GM21447 (cell line): ENCODE measurements around the gene TPBGL.

ENCODE experiments used
- ATAC-seq: cut with Tn5 transposase; IDR thresholded peaks from one replicate; pipeline ENCODE4 v1.9.1; 2021; ENCODE audit not compliant: unreplicated experiment

TPBGL gene

DNA sequence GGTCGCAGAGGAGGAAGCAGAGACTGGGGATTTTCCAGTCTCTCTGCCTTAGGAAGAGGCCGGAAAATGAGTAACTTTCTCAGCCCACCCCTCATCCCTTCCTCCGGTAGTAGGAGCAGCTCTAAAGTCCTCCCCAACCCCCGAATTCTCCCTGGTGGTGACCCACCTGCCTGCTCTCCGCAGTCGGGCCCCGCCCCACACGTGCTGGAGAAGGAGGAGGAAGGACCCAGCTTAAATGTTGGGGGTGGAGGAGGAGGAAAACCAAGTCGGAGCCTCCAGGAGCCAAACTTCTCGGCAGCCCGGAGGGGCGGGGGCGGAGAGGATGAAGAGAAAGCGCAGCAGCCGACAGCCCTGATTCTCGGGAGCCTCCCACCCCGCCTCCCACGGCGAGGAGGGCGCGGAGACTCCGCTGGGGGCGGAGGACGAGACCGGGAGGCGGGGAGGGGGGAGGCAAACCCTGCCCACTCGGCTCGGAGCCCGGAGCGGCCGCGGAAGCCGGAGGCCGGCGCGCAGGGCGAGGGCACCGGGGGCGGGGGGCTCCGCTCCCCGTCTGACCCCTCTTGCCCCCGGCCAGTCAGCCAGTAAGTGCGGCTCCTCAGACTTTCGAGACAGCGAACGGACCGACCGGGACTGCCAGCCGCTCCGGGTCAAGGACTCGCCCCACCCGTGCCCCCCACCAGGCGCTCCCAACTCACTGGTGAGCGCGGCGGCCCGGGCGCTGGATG is at the start of gene TPBGL:
TSS of gene TPBGL (plus strand) at position 464 of the 725 bp plus-strand sequence. CDS start 276 bp downstream, outside the sequence.
- ATAC-seq = no peak

GRCh38 chr11:75191330-75191717 is 49.2 kb upstream of the TPBGL start:
- no peak for ATAC-seq

DNA sequence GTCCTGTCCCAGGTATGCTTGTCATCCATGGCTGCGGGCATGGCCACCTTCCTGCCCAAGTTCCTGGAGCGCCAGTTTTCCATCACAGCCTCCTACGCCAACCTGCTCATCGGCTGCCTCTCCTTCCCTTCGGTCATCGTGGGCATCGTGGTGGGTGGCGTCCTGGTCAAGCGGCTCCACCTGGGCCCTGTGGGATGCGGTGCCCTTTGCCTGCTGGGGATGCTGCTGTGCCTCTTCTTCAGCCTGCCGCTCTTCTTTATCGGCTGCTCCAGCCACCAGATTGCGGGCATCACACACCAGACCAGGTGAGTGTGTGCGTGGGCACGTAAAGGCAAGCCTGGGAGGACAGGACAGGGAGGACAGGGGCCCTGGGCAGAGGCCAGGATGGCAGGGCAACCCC is 47.3 kb upstream of the TPBGL start:
- no peak for ATAC-seq

- no peak for ATAC-seq
Observed at GRCh38 chr11:75193711-75194110, 46.9 kb upstream of the TPBGL start.

DNA sequence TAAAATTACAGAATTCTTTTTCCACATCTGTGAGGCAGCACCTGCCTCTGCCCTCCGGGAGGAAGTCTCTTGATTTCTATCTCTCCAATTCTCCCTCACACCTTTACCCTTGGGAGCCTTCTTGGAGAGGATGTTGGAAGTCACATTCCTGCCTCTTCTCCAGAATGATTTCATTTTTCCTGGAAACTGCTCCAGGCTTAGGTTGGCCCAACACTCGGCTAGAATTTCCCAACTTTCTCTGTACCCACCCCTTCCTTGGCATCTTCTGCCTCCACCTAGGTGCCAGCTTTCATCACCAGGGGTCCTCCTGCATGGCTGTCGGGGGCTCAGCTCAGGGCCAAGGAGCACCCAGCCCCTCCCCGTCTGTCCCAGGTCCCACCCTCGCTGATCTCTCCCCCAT is 46.4 kb upstream of the TPBGL start:
- no peak for ATAC-seq

DNA sequence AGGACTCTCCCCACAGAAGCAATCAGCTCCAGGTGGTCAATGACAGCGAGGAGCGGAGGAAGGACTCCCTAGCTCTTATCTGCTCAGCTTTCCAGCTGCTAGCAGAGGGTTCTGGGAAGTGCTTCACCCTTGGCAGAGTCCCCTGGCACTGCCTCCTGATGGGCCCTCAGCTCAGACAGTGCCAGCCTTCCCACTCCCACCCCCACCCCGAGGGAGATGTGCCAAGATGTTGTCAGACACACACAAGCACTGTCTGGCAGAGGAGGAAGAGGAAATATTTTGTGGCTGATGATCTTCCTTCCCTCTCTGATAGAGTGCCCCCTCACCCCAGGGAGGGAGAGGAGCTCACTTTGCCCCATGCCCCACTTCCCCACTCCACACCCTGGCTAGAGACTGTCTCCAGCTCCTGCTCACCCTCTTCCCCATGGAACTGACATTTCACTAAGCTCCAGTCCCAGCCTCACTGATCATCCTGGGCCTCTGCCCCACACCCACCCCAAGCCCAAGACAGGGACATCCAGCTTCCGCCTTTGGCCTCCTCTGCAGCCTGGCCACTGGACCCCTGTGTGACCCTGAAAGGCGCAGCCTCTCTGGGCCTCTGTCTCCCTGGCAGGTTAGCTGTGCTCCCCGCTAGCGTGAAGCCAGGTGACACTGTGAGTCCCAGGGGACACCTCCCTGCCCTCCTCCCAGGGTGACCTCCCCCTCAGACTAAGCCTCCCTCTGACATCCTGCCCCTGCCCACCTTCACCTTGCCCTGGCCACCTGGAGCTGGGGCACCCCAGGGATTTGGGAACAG is 45.2 kb upstream of the TPBGL start:
- no peak for ATAC-seq

GRCh38 chr11:75196426-75196825 is 44.1 kb upstream of the TPBGL start:
- no peak for ATAC-seq

DNA sequence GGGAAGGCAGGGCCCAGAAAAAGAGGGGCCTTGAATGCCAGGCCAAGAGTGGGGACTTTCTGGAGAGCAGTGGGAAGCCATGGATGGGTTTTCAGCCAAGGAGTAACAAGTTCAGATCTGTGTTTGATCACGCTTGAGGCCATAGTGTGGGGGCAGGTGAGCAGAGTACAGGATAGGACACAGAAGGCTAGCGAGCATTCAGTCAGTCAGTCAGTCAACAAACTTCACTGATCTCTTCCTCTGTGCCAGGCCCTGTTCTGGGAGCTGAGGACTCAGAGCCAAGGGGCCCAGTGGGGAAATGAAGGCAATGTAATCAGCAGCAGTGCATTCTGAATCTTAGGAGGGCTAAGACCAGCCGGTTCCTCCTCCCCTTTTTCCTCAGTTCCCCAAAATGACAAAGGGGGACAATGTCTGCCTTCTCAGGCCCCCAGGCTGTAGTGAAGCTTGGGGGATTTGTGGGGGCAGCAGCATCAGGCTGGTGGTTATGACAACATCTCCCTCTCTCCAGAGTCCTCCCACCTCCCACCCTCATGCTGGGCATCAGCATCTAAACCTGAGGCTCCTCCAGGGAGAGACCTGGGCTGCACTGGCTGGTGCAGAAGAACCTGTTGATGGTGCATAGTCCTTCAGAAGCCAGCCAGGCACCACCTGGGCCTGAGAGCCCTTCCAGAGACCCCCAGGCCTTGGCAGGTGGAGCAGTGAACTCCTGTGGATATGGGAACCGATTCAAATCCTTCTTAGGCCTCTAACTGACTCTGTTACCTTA is 42.9 kb upstream of the TPBGL start:
- no peak for ATAC-seq

GRCh38 chr11:75198278-75198973 is 42.1 kb upstream of the TPBGL start:
- no peak for ATAC-seq

DNA sequence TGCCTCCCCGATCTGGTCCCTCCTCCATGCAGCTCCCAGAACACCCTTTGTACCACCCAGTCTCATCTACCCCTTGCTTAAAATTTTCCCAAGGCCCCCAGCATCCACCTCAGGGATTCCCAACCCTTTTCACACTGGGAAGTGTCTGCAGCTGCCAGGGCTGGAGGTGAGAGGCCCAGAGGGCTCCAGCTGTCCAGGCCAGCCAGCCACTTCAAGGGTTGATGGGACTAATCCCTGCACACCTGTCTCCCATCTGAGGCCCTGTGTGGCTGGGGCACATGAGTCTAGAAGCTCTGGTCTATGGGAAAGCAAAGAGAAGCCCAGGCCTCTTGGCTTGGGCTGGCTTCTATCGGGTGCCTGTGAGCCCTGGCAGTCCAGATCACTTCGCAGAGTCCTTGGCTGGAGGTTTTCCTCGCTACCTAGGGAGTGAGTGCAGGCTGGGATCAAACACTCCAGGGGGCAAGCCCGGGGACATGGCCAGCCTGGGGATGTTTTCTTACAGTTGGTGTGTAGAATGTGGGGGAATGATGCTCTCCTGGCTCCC is 41.1 kb upstream of the TPBGL start:
- ATAC-seq = no peak

DNA sequence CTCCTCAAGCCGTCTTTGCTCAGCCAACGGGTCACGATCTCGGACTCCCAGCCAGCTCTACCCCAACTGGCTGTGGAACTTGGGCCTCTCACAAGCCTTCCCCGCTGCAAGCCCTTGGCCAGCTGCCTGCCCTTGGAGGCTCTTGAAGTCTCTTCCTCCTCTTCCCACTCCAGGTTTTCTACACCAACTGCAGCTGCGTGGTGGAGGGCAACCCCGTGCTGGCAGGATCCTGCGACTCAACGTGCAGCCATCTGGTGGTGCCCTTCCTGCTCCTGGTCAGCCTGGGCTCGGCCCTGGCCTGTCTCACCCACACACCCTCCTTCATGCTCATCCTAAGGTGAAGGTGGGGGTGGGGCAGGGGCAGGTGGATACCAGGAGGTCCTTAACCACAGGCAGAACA is 40.5 kb upstream of the TPBGL start:
- ATAC-seq = no peak

GRCh38 chr11:75200531-75200930 is 40.0 kb upstream of the TPBGL start:
- no peak for ATAC-seq

GRCh38 chr11:75201771-75202170 is 38.8 kb upstream of the TPBGL start:
- ATAC-seq = no peak

DNA sequence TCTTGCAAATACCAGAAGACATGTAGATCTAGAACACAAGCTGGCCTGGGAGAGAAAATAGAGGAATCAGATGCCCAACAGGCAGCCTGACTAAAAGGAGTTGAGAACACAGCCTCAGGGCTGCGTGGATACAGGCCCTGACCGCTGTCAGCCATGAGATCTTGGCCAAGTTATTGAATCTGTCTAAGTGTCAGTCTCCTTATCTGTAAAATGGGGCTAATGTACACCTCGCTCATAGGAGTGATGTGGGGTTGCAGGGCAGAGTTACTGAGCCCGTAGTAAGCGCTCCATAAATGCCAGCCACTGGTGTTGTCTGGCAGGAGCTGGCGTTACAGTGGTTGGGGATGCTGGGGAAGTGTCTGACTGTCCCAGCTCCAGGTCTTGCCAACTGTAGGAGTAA is 38.4 kb upstream of the TPBGL start:
- no peak for ATAC-seq

GRCh38 chr11:75203138-75203537 is 37.4 kb upstream of the TPBGL start:
- no peak for ATAC-seq

DNA sequence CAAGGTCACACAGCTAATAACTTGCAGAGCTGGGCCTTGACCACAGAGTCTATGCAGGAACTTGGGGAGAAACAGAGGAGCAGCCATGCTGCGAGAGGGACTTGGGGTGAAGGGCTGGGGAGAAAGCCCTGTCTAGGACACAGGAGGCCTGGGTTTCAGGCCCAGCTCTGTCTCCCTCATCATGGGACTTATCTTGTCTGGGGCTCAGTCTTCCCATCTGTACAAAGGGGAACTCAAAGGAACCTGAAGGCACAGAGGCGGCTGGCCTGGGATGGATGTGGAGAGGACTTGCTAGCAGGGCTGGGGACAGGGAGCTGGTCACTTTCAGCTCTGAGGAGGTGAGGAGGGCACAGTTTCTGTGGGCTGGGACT is 36.9 kb upstream of the TPBGL start:
- ATAC-seq = no peak

GRCh38 chr11:75204012-75204674 is 36.4 kb upstream of the TPBGL start:
- no peak for ATAC-seq

DNA sequence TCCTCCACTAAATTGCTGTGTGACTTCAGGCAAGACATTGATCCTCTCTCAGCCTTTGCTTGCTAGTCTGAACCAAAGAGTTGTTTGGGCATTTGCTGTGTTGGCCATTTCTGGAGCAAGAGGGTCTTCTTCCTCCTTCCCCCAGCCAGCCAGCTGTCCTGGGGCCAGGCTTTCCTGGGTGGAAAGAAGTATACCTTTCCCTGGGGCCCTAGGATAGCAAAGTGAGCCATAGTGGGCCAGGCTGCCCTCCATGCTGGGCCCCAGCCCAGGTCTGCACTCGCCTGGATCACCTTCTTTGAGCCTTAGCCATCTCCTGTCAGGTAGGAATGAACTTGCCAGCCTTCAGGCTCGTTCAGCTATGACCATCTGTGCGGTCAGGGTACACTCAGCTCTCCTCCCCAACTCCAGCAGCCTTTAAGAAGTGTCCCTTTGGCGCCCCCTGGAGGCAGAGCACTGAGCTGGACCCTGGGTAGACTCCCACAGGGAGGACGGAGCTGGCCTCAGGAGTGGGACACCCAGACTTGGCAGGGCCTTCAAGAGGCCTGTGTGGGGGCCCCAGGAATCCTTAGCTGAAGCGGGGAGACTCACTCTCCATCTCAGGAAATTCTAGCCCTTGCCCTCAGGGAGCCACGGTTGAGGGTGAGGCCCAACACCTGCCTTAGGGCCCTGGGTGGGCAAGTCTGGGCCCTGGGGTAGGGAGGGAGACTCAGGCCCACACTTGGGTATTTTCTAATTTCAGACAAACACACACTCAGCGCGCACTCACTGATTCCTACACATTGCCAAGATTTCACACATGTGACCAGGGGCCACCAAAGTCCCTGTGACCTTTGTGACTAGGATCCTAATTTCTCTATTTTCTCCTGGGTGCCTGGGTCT is 35.6 kb upstream of the TPBGL start:
- peak; percentile 86 for ATAC-seq

DNA sequence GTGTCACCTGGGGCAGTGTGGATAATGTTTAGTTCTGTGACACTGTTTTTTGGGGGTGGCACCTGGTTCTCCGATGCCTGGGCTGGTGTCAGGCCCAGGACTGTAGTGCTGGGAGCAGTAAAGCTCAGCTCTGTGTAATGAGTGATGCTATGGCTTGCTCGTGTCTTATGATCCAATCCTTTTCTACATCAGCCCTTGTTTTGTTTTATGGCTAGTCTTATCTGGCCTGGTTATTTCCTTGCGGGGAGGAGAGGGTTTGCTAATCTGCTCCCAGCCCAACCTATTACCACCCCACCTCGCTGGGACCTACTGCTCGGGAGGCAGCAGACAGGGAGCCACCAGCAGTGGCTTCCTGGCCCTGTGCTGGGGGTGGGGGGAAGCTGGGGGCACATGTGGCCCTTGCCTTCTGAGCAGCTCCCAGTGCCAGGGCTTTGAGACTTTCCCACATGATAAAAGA is 35.0 kb upstream of the TPBGL start:
- ATAC-seq = no peak
